NCI-H128 (cell line): ENCODE data around the gene ME1.
"Not testable (repeated sequence)": the region's sequence is repeated elsewhere in the genome, so short reads cannot be mapped to it uniquely, and the experiment has no call there.

Experiments used
- DNase-seq: peaks from one replicate; lab custom pipeline; 2025; ENCODE audit not compliant: unreplicated experiment; lab: John Stamatoyannopoulos, UW

The ME1 gene

DNA sequence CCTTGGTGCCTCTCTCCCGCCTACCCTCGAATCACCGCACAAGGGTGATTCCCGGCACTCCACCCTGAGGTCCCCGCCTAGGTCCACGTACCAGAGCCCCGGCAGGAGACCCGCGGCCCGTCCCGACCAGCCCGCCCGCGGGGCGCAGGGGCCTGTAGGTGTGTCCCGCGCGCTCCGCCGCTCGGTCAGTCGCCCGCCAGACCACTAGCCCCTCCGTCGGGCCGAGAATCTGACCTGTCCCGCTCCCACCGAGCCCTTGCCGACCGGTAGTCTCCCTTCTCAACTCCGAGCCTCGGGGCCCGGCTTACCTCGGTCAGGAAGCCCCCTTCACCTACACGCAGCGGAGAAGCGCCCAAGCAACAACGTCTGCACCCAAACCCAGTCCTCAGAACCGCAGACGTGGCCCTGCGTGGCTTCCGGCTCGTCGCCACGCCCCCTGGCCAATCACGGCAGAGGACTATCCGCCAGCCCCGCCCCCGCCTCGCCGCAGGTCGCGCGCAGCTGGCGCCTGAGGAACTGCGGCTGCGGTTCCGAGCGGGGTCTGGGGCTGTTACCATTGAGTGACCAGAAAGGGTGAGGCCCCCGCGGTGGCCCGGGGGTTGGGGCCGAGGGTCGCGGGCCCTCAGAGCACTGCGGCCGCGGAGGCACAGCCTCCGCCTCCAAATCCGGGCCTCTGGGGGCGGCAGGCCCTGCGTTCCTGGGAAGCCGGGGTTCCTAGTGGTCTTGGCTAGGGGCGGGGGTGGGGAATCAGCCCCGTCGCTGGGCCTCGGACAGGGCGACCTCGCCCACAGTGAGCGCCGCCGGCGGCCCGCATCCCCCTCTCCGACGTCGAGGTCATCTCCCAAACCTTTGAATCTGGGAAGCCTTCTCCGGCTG, 237.7 kb downstream of the ME1 start, which contains the start of the genes PGM3 and RWDD2A:
Gene PGM3 (minus strand): TSS at position 395 of the 876 bp plus-strand sequence. CDS start 2,253 bp downstream, outside the sequence.
Gene RWDD2A (plus strand): TSS at position 487 of the 876 bp plus-strand sequence. CDS start 1,095 bp downstream, outside the sequence.
- peak; percentile 69 for DNase-seq

DNA sequence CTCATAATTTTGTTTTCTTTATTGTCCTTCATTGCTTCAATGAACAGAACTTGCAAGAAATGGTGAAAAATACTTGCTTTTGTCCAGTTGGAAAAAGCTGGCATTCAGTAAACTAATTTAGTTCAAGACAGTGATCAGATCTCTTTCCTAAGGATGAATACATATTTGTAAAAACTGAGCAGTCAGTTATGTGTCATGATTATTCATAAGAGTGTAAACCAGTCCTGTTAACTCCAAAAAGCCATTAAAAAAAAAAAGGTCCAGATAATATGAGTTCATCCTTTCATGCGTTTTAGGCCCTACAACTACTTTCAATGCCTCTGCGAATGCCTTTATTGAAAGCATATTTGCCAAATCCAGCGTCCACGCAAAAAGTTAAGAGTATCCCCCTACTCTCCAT, 238.4 kb downstream of the ME1 start:
- DNase-seq = no peak

DNA sequence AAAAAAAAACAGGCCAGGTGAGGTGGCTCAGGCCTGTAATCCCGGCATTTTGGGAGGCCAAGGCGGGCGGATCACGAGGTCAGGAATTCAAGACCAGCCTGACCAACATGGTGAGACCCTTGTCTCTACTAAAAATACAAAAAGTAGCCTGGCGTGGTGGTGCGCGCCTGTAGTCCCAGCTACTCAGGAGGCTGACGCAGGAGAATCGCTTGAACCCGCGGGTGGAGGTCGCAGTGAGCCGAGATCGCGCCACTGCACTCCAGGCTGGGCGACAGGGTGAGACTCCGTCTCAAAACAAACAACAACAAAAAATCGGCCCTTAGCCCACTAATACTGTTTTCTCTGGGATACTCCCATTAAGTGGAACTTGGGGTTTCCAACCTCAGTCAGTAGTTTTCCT, 238.9 kb downstream of the ME1 start:
- DNase-seq = not testable (repeated sequence)

DNA sequence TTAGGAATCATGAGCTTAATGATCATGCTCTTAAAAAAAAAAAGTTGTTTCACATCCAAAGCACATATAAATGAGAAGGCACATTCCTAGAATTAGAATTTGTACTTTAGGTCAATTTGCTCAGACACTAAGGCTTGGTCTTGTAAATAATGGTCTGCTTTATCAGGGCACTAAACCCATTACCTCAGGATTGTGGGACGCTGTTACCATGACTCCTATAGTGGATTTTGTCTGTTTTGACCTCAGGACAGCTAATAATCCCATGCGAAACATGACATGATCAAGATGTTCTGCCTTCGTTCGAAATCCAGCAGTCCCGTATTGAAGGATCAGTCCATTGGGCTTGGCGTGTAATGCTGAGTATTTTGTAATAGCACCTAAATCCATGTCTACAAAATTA, 240.2 kb downstream of the ME1 start:
- no peak for DNase-seq

DNA sequence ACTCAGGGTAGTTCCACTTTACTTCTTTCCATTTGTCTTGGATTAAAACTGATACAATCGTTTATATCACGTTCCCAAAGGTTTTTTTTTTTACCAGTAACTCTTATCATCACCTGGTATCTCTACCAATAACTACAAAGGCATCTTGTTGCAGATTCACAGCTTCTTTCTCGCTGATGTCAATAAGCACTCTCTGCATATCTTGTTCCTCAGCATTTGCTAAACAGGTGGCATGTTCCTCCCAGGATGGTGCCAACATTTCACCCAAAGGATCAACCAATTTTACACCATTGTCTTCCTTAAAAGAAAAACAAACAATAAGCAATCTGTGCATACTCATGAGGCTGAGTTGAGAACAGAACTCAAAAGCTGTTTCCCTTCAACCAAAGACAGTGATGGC, 242.3 kb downstream of the ME1 start:
- no peak for DNase-seq

DNA sequence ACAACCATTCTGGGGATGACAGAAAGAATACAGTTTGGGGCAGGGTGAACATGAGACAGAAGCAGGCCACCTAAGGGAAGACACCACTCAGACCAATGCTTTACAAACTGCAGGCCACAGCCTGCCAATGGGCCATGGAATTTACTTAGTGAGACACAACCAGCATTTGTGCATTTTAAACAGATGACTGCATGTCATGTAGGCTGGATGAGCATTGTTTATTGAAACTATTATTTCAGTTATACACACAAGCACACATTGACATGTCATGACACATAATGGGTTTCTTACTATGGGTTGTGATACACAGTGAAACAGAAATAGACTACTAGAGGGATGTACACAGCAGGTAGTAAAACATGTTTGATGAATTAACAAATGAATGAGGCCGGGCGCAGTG, 245.8 kb downstream of the ME1 start:
- no peak for DNase-seq

DNA sequence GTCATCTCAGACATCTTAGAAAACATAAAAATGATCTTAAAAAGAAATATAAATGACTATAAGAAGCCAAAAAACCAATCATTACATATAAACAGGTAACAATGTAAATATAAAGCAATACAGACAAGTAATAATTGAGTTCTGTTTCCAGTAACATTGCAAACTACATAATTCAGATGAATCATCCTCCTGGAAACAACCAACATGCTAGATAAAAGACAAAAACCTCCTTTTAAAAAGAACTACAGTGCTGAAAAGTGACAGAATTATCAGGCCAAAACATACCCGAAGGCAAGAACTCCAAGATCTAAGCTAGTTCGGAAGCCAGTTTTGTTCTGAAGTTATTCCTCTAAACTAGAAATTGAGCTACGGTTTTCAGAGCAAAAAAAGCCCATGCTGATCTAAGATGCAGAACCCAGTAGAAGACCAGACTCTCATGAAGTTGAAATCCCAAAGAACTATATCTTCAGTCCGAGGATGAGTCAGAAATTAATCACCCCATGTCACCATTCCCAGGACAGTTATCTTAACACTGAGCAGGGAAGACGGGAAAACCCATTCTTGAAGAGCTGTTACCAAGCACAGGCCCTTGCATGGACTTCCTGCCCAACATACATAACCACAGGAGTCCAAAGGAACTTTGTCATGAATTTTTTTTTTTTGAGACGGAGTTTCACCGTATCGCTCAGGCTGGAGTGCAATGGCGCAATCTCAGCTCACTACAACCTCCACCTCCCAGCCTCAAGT, 247.6 kb downstream of the ME1 start:
- no peak for DNase-seq

- DNase-seq = no peak
Observed at GRCh38 chr6:83182114-83182513, 248.7 kb downstream of the ME1 start.

GRCh38 chr6:83180426-83180950, 250.4 kb downstream of the ME1 start:
- no peak for DNase-seq

DNA sequence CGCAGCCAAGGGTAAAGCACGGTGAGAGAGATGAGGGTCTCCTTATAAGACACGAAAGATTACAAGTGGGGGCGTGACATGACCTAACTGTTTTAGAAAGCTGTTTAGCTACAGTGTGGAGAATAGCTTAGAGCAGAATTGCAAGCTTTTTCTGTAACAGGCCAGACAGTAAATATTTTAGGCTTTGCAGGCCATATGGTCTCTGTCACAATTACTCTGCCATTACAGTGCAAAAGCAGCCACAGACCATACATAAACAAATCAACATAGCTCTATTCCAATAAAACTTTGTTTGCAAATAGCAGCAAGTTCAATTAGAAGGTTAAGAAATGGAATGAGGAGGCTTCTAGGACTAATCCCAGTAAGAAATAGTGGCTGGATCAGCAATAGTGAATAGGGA, 254.6 kb downstream of the ME1 start:
- no peak for DNase-seq

GRCh38 chr6:83169511-83169910, 261.3 kb downstream of the ME1 start:
- no peak for DNase-seq

GRCh38 chr6:83169106-83169505, 261.7 kb downstream of the ME1 start:
- no peak for DNase-seq

- DNase-seq = no peak
Observed at GRCh38 chr6:83168556-83168955, 262.3 kb downstream of the ME1 start.

DNA sequence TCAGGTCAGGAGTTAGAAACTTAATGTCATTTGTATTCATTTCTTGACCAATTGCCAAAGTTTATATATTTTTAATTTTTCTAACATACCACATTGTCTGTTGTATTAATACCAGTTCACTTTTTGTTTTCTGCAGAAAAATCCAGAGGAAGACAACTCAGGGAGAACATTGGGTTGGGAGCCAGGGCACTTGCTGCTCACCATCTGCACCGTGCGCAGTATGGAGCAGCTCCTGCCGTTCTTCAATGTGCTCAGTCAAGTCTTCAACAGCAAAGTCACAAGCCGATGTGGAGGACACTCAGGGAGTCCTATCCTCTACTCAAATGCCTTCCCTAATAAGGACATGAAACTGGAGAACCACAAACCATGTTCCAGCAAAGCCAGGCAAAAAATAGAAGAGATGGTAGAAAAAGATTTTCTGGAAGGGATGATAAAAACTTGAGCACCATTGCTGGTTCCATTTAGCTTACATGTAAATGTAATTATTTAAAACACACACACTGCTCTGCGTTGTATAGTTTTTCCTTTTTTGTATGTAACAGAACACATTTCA, 263.0 kb downstream of the ME1 start:
- no peak for DNase-seq
